Lower leg skin (tissue), 4 donors: ENCODE measurements around the gene RESP18. TPM values are rescaled to one million over a fixed set of nuclear protein-coding genes. Genes with fewer than 3 reads are reported as not detected.

Experiments used
- DNase-seq, 2 donors: peaks; one replicate each; pipeline ENCODE4 v3.0.0-alpha.2; 2019; ENCODE audit warnings: low spot score in 2 of 2
- H3K4me3 ChIP-seq: fragments of 200-600 bp; sonication (generic); 2 replicates; pipeline ENCODE4 v1.5.1; 2017; ENCODE audit warnings: mild to moderate bottlenecking, low read depth; ENCODE audit not compliant: poor library complexity, severe bottlenecking
- CTCF ChIP-seq, 3 donors: fragments of 450-650 bp; IDR thresholded peaks; one replicate each; pipeline ENCODE4 v1.5.1; 2016; ENCODE audit warnings: antibody characterized with exemption in 3 of 3, mild to moderate bottlenecking in 3 of 3, moderate library complexity in 2 of 3
- POLR2A ChIP-seq, 2 donors: fragments of 450-650 bp; IDR thresholded peaks; one replicate each; pipeline ENCODE4 v1.6.1; 2016 to 2017; ENCODE audit warnings: antibody characterized with exemption in 2 of 2, mild to moderate bottlenecking in 1 of 2, moderate library complexity in 1 of 2
- WGBS, 2 donors: methylation state at CpG; one replicate each; pipeline ENCODE4 v1.1.5; 2018; 5-methylcytosine and 5-hydroxymethylcytosine counted together
- intact Hi-C: fragments of 100-400 bp; cut with DNase I; formaldehyde crosslinking; loops from one replicate; pipeline ENCODE4 v1.15.0; 2023; ENCODE audit warnings: low total_unique reads
- total RNA-seq, 4 donors: library from RNA; depleted of rRNA; stranded (reverse); fragments of >200 nt; gene quantifications; one replicate each; pipeline ENCODE4 v1.1.0, GENCODE V29; 2016

The RESP18 gene
- total RNA-seq, 4 donors from 2014 or later, result not detected

- TF ChIP-seq CTCF (IDR thresholded peaks at IDR 0.05), result no peak
- TF ChIP-seq POLR2A (IDR thresholded peaks at IDR 0.05), result no peak
- intact Hi-C loops, result loop anchor here (5.0 kb wide), 1 partner anchor 137 kb away; the partner anchor contains the start of gene NHEJ1
- no peak for DNase-seq
- H3K4me3 ChIP-seq, result no peak overlapping the region
- WGBS, 2 donors, result 72 to 77% methylated on average over 5 to 6 of the region's 6 CpGs
Observed at GRCh38 chr2:219299372-219299760, 33.2 kb downstream of the RESP18 start.

- intact Hi-C loops, result loop anchor here (5.0 kb wide), 1 partner anchor 137 kb away; the partner anchor contains the start of gene NHEJ1
- DNase-seq, result peak; percentile 83 to 97
- WGBS, 2 donors, result 17% methylated on average over 15 of the region's 15 CpGs
- no peak overlapping the region for H3K4me3 ChIP-seq
- TF ChIP-seq CTCF (IDR thresholded peaks at IDR 0.05) (peak in 1 of 3 donors; percentile 96), POLR2A (IDR thresholded peaks at IDR 0.05) (no peak)
Observed at GRCh38 chr2:219298759-219299371, 33.7 kb downstream of the RESP18 start.

- 80% methylated on average over 14 of the region's 14 CpGs for WGBS, 2 donors
- intact Hi-C loops, result loop anchor here (5.0 kb wide), 1 partner anchor 136 kb away; the partner anchor contains the start of gene NHEJ1
Observed at GRCh38 chr2:219297766-219298456, 34.6 kb downstream of the RESP18 start.

GRCh38 chr2:219296631-219297391, 35.7 kb downstream of the RESP18 start:
- DNase-seq, result peak; percentile 12 to 83
- H3K4me3 ChIP-seq, result no peak overlapping the region
- WGBS, 2 donors, result 85 to 92% methylated on average over 23 to 25 of the region's 25 CpGs
- TF ChIP-seq POLR2A (IDR thresholded peaks at IDR 0.05) (no peak), CTCF (IDR thresholded peaks at IDR 0.05) (no peak)
- intact Hi-C loops, result loop anchor here (5.0 kb wide), 1 partner anchor 135 kb away; the partner anchor contains the start of gene NHEJ1

More at GRCh38 chr2:219297766-219298456, 34.6 kb downstream of the RESP18 start:
- TF ChIP-seq CTCF (IDR thresholded peaks at IDR 0.05), result no peak
- no peak overlapping the region for H3K4me3 ChIP-seq
- DNase-seq, result peak in 1 of 2 donors; percentile 12

GRCh38 chr2:219296142-219296541, 36.4 kb downstream of the RESP18 start:
- WGBS, 2 donors, result 86 to 91% methylated on average over 13 to 14 of the region's 14 CpGs
- no peak overlapping the region for H3K4me3 ChIP-seq
- peak in 1 of 2 donors; percentile 12 for DNase-seq
- intact Hi-C loops, result loop anchor here (5.0 kb wide), 1 partner anchor 134 kb away; the partner anchor contains the start of gene NHEJ1
- TF ChIP-seq CTCF (IDR thresholded peaks at IDR 0.05), result no peak
- no peak for TF ChIP-seq POLR2A (IDR thresholded peaks at IDR 0.05)
